Subcutaneous abdominal adipose tissue (tissue), 5 donors: Measurements from ENCODE around the gene ATP1A3.

Experiments
- H3K27ac ChIP-seq: one replicate; pipeline ENCODE4 v1.7.0; 2013; ENCODE audit warnings: low read depth, mild to moderate bottlenecking, inconsistent platforms, low read length, moderate library complexity
- H3K27me3 ChIP-seq, 5 donors: one replicate each; pipeline ENCODE4 v1.7.0; 2013; ENCODE audit warnings: low read length in 5 of 5, inconsistent platforms in 1 of 5; ENCODE audit not compliant: control insufficient read depth in 5 of 5, insufficient read depth in 4 of 5
- H3K36me3 ChIP-seq, 5 donors: one replicate each; pipeline ENCODE4 v1.7.0; 2013; ENCODE audit warnings: low read length in 5 of 5; ENCODE audit not compliant: control insufficient read depth in 5 of 5, insufficient read depth in 5 of 5
- H3K4me1 ChIP-seq, 5 donors: one replicate each; pipeline ENCODE4 v1.7.0; 2013; ENCODE audit warnings: low read length in 5 of 5, mild to moderate bottlenecking in 3 of 5, moderate library complexity in 1 of 5; ENCODE audit not compliant: control insufficient read depth in 5 of 5, insufficient read depth in 5 of 5
- H3K4me3 ChIP-seq, 5 donors: one replicate each; pipeline ENCODE4 v1.7.0; 2013; ENCODE audit warnings: low read length in 5 of 5, low read depth in 1 of 5
- H3K9ac ChIP-seq, 5 donors: one replicate each; pipeline ENCODE4 v1.7.0; 2013; ENCODE audit warnings: low read length in 5 of 5, mild to moderate bottlenecking in 4 of 5, moderate library complexity in 3 of 5
- H3K9me3 ChIP-seq, 5 donors: one replicate each; pipeline ENCODE4 v1.7.0; 2013; ENCODE audit warnings: low read length in 5 of 5; ENCODE audit not compliant: control insufficient read depth in 5 of 5
- donor health status: healthy.
- donor health status: healthy.
- donor health status: healthy.
- donor health status: healthy.
- donor health status: healthy.

Gene ATP1A3

DNA sequence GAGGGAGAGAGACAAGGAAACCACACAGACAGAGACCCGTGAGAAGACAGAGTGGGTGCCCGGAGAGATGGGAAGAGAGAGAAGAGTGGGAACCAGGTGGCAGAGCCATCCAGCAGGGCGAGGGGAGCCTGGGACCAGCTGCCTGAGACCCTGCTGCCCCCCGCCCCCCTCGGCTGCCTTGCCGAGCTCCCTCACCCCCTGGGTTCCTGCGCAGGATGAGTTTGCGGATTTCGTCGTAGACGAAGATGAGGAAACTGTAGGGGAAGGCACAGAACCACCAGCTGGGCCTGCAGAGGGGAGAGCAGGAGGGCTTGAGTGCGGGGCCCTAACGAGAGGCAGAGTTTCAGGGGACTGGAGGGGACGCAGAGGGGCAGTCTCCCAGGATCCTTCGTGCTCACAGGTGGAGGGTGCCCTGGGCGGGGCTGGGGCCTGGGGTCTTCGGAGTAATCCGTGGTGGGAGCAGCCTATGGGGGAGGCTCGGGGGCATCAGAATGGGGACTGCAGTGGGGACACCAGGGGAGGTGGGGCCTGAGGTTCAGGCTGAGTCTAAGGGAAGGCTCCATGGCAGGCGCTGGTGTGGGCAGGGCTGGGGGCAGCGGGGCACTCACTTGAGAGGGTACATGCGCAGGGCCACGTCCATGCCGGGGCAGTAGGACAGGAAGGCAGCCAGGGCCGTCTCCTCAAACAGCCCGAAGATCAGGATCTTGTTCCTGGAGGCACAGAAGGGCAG is 26.8 kb downstream of the ATP1A3 start:
- Histone ChIP-seq H3K4me1 (no peaks in the 10 kb centered on the region), H3K36me3 (no peaks in the 10 kb centered on the region), H3K9ac (no peak overlapping the region), H3K4me3 (no peak overlapping the region), H3K27ac (no peak overlapping the region), H3K27me3 (peaks cover 0 to 23% (median 22%) of the 10 kb centered on the region in 5 donors), H3K9me3 (no peaks in the 10 kb centered on the region)

DNA sequence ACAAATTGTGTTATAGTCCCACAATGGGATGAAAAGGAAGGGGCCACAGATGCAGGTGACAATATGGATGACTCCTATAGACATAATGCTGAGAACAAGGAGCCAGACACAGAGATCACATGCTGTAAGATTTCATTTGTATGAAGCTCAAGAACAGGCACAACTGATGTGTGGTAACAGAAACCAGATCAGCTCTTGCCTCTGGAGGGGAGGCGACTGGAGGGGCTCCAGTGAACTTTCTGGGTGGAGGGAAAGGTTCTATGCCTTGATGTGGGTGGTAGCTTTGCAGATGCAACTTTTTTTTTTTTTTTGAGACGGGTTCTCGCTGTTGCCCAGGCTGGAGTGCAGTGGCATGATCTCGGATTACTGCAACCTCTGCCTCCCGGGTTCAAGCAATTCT is 28.9 kb downstream of the ATP1A3 start:
- Histone ChIP-seq H3K4me1 (no peaks in the 10 kb centered on the region), H3K9ac (no peak overlapping the region), H3K4me3 (no peak overlapping the region), H3K9me3 (no peaks in the 10 kb centered on the region), H3K27ac (no peak overlapping the region), H3K36me3 (no peaks in the 10 kb centered on the region), H3K27me3 (peaks cover 0 to 23% (median 19%) of the 10 kb centered on the region in 5 donors)

GRCh38 chr19:41960973-41961372 is 33.1 kb downstream of the ATP1A3 start:
- Histone ChIP-seq H3K36me3 (peaks cover 0 to 16% (median 7%) of the 10 kb centered on the region in 5 donors), H3K9me3 (no peaks in the 10 kb centered on the region), H3K4me1 (peaks cover 4 to 31% (median 24%) of the 10 kb centered on the region in 5 donors), H3K27ac (no peak overlapping the region), H3K9ac (no peak overlapping the region), H3K27me3 (peaks cover 0 to 3% (median 0%) of the 10 kb centered on the region in 5 donors), H3K4me3 (no peak overlapping the region)

- Histone ChIP-seq H3K9me3 (no peaks in the 10 kb centered on the region), H3K4me1 (peaks cover 4 to 31% (median 24%) of the 10 kb centered on the region in 5 donors), H3K36me3 (peaks cover 0 to 24% (median 11%) of the 10 kb centered on the region in 5 donors), H3K27ac (peak within 1 kb of the TSS; percentile 57), H3K4me3 (peak within 1 kb of the TSS; percentile 80 to 93 (median 89)), H3K9ac (peak within 1 kb of the TSS; percentile 73 to 92 (median 90)), H3K27me3 (peaks cover 0 to 2% (median 0%) of the 10 kb centered on the region in 5 donors)
Measured at GRCh38 chr19:41959056-41960053, 34.7 kb downstream of the ATP1A3 start, which contains the start of gene RABAC1. Gene RABAC1 (minus strand): TSS chr19:41959321. CDS start chr19:41959292, 29 bp downstream.

DNA sequence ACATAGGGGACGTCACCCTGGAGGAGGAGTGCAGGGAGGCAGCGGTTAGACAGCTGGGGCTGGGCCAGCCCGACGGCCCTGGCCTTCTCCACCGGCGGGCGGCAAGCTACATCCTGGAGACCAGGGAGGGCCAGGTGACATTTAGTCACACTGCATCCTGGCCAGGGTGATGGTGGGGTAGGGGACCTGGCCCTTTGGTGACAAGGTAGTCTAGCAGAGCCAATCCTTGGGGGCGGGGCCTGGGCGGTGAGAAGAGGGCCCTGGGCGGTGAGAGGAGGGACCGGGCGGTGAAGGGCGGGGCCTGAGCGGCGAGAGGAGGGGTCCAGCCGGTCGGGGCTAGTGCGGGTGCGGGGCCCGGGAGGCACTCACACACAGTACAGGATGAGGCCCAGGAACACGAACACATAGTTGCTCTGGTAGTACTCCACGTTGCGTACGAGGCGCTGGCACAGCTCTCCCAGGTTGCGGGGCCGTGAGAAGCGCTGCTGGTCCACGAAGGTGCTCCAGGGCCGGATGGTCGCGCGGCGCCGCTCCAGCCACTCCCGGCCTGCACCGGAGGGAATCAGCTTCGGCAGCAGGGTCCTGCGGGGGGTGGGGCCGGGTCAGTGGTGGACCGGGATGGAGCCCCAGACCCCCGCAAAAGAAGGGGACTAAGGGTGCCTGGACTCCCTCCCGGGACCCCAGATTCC is 35.5 kb downstream of the ATP1A3 start:
- peak overlapping the region; percentile 57 for H3K27ac ChIP-seq
- peak overlapping the region; percentile 73 to 92 (median 90) for H3K9ac ChIP-seq
- peak overlapping the region; percentile 80 to 93 (median 89) for H3K4me3 ChIP-seq
- H3K36me3 ChIP-seq = peaks cover 0 to 24% (median 11%) of the 10 kb centered on the region in 5 donors
- no peaks in the 10 kb centered on the region for H3K9me3 ChIP-seq
- H3K4me1 ChIP-seq = peaks cover 4 to 31% (median 24%) of the 10 kb centered on the region in 5 donors
- peaks cover 0 to 2% (median 0%) of the 10 kb centered on the region in 5 donors for H3K27me3 ChIP-seq

GRCh38 chr19:41957838-41958366 is 36.1 kb downstream of the ATP1A3 start:
- Histone ChIP-seq H3K9me3 (no peaks in the 10 kb centered on the region), H3K27me3 (peaks cover 0 to under 1% (median 0%) of the 10 kb centered on the region in 5 donors), H3K36me3 (peaks cover 0 to 24% (median 11%) of the 10 kb centered on the region in 5 donors), H3K4me1 (peaks cover 4 to 31% (median 24%) of the 10 kb centered on the region in 5 donors), H3K27ac (no peak overlapping the region), H3K9ac (peak overlapping the region in 3 of 5 donors; percentile 86 to 92 (median 90)), H3K4me3 (peak overlapping the region; percentile 40 to 93 (median 89))

- peak overlapping the region in 2 of 5 donors; percentile 13 to 89 for H3K4me3 ChIP-seq
Measured at GRCh38 chr19:41957161-41957837, 36.7 kb downstream of the ATP1A3 start.

GRCh38 chr19:41956621-41957020 is 37.4 kb downstream of the ATP1A3 start:
- peaks cover 4 to 33% (median 24%) of the 10 kb centered on the region in 5 donors for H3K4me1 ChIP-seq
- no peak overlapping the region for H3K9ac ChIP-seq
- H3K27me3 ChIP-seq = no peaks in the 10 kb centered on the region
- no peak overlapping the region for H3K27ac ChIP-seq
- no peaks in the 10 kb centered on the region for H3K9me3 ChIP-seq
- peaks cover 0 to 24% (median 11%) of the 10 kb centered on the region in 5 donors for H3K36me3 ChIP-seq
- H3K4me3 ChIP-seq = no peak overlapping the region

More at GRCh38 chr19:41957161-41957837, 36.7 kb downstream of the ATP1A3 start:
- H3K4me1 ChIP-seq = peaks cover 4 to 31% (median 24%) of the 10 kb centered on the region in 5 donors
- peaks cover 0 to 24% (median 11%) of the 10 kb centered on the region in 5 donors for H3K36me3 ChIP-seq
- H3K27ac ChIP-seq = no peak overlapping the region
- H3K9ac ChIP-seq = peak overlapping the region in 3 of 5 donors; percentile 27 to 92 (median 86)
- H3K9me3 ChIP-seq = no peaks in the 10 kb centered on the region
- no peaks in the 10 kb centered on the region for H3K27me3 ChIP-seq

- no peak overlapping the region for H3K27ac ChIP-seq
- no peak overlapping the region for H3K9ac ChIP-seq
Measured at GRCh38 chr19:41955521-41955920, 38.5 kb downstream of the ATP1A3 start.

More at GRCh38 chr19:41955521-41955920, 38.5 kb downstream of the ATP1A3 start:
- Histone ChIP-seq H3K4me3 (no peak overlapping the region), H3K27me3 (no peaks in the 10 kb centered on the region), H3K36me3 (peaks cover 0 to 24% (median 11%) of the 10 kb centered on the region in 5 donors), H3K4me1 (peaks cover 4 to 36% (median 24%) of the 10 kb centered on the region in 5 donors), H3K9me3 (no peaks in the 10 kb centered on the region)
